H1 (cell line): Measurements from ENCODE around the gene HOMER2.

ENCODE experiments used
- BCL11A ChIP-seq, 2 experiments: IDR thresholded peaks; one replicate each; pipeline ENCODE4 v1.6.1; 2011; ENCODE audit warnings: low read depth in 2 of 2, low read length in 2 of 2, mild to moderate bottlenecking in 2 of 2
- EZH2 ChIP-seq: fragments of 200-600 bp; sonication (generic); IDR thresholded peaks from 2 replicates; pipeline ENCODE4 v1.7.1; 2012; ENCODE audit warnings: low read depth, mild to moderate bottlenecking, moderate library complexity, low read length, inconsistent platforms; ENCODE audit not compliant: severe bottlenecking
- FOSL1 ChIP-seq: IDR thresholded peaks from 2 replicates; pipeline ENCODE4 v1.6.1; 2011; ENCODE audit warnings: mild to moderate bottlenecking, low read depth, low read length, moderate library complexity; ENCODE audit not compliant: insufficient read depth
- POLR2A ChIP-seq, 2 experiments: IDR thresholded peaks; 1 replicate in 1 of 2; 2 replicates in 1 of 2; pipeline ENCODE4 v1.6.1; 2011; ENCODE audit warnings: low read depth in 2 of 2, low read length in 2 of 2, mild to moderate bottlenecking in 2 of 2; ENCODE audit errors: control extremely low read depth in 1 of 2
- RNF2 ChIP-seq: fragments of 200-900, 300-1000 bp; sonication (generic); IDR thresholded peaks from 2 replicates; pipeline ENCODE4 v1.7.1; 2016; ENCODE audit warnings: borderline replicate concordance, low read depth, mild to moderate bottlenecking, antibody characterized with exemption, low read length; ENCODE audit not compliant: poor library complexity, severe bottlenecking; ENCODE audit errors: missing control alignments
- RXRA ChIP-seq: IDR thresholded peaks from 2 replicates; pipeline ENCODE4 v1.6.1; 2011; ENCODE audit warnings: low read depth, mild to moderate bottlenecking, low read length, moderate library complexity; ENCODE audit not compliant: insufficient read depth
- SIN3A ChIP-seq, 2 experiments: IDR thresholded peaks in 1 of 2; conservative IDR thresholded peaks in 1 of 2; 2 replicates each; pipeline ENCODE4 v1.6.1; 2011 to 2012; ENCODE audit warnings: low read length in 2 of 2, improper control_type of control experiment in 1 of 2, low read depth in 1 of 2, mild to moderate bottlenecking in 1 of 2
- SIX5 ChIP-seq: IDR thresholded peaks from 2 replicates; pipeline ENCODE4 v1.6.1; 2011; ENCODE audit warnings: mild to moderate bottlenecking, low read depth, low read length
- TCF12 ChIP-seq: IDR thresholded peaks from 2 replicates; pipeline ENCODE4 v1.6.1; 2011; ENCODE audit warnings: low read depth, mild to moderate bottlenecking, low read length
- YY1 ChIP-seq: IDR thresholded peaks from 2 replicates; pipeline ENCODE4 v1.6.1; 2011; ENCODE audit warnings: low read depth, mild to moderate bottlenecking, low read length
- TF ChIP-seq, protein P1 (sequence below), 3 experiments: IDR thresholded peaks; 1 replicate in 2 of 3; 2 replicates in 1 of 3; pipeline versions ENCODE4 v1.5.1 to v1.6.1; 2011; ENCODE audit warnings: low read length in 3 of 3, mild to moderate bottlenecking in 3 of 3, inconsistent platforms in 2 of 3, low read depth in 1 of 3, moderate library complexity in 1 of 3; ENCODE audit not compliant: insufficient read depth in 1 of 3; ENCODE audit errors: control extremely low read depth in 1 of 3
- TF ChIP-seq, protein P2 (sequence below): IDR thresholded peaks from 2 replicates; pipeline ENCODE4 v1.6.1; 2012; ENCODE audit warnings: inconsistent platforms
- TF ChIP-seq, protein P3 (sequence below): IDR thresholded peaks from 2 replicates; pipeline ENCODE4 v1.6.1; 2011; ENCODE audit warnings: low read length, improper control_type of control experiment

DNA sequence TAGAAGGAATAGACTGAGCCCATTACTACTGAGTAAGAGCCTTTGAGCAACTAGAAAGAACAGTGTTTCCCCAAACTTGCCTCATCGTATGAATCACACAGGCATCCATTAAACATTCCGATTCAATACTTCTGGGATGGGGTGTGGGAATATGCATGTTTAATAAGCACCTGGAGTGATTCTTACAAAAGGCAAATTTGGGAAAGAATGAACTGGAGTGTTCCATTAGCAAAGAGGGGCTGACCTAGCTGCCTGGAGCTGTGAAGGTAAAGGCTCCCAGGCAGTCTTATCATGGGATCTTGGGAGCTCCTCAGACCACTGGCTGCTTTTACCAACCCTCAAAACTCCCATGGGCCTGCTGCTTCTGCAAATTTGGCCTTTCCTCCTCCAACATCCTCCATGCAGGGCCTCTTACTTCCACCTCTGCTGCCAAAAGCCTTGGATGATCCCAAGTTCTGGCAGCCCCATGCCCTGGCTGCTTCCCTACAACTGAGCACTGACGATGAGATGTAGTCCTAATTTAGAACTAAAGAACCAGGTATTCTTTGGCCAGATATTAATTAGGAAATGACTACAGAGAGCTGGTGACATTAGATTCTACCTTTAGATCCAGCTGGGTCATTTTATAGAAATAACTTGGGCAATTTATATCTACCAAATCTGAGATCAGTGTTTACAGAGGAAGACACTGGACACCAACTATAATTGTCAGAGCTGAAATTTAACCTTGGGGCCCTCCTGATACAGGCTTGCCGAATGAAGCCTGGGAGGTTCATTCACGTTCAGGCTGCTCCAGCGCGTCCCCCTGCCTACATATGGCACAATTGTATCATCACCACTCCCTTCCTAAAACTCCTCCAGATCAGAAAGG lies 11.2 kb upstream of the HOMER2 start:
- no peak for TF ChIP-seq SIX5
- TF ChIP-seq RXRA, result no peak
- no peak for TF ChIP-seq EZH2
- TF ChIP-seq SIN3A (conservative IDR thresholded peaks at IDR 0.05 in 1 of 2, IDR thresholded peaks at IDR 0.05 in 1 of 2; ENCODE audit: low read depth in 1 of 2, low read length in 2 of 2), result no peak
- no peak for TF ChIP-seq BCL11A (IDR thresholded peaks at IDR 0.05; ENCODE audit: low read depth in 2 of 2, low read length in 2 of 2)
- TF ChIP-seq, protein P1, sequence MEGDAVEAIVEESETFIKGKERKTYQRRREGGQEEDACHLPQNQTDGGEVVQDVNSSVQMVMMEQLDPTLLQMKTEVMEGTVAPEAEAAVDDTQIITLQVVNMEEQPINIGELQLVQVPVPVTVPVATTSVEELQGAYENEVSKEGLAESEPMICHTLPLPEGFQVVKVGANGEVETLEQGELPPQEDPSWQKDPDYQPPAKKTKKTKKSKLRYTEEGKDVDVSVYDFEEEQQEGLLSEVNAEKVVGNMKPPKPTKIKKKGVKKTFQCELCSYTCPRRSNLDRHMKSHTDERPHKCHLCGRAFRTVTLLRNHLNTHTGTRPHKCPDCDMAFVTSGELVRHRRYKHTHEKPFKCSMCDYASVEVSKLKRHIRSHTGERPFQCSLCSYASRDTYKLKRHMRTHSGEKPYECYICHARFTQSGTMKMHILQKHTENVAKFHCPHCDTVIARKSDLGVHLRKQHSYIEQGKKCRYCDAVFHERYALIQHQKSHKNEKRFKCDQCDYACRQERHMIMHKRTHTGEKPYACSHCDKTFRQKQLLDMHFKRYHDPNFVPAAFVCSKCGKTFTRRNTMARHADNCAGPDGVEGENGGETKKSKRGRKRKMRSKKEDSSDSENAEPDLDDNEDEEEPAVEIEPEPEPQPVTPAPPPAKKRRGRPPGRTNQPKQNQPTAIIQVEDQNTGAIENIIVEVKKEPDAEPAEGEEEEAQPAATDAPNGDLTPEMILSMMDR (IDR thresholded peaks at IDR 0.05; ENCODE audit: control extremely low read depth in 1 of 3, insufficient read depth in 1 of 3, low read depth in 1 of 3, low read length in 3 of 3), result no peak
- TF ChIP-seq TCF12, result no peak
- TF ChIP-seq, protein P2, sequence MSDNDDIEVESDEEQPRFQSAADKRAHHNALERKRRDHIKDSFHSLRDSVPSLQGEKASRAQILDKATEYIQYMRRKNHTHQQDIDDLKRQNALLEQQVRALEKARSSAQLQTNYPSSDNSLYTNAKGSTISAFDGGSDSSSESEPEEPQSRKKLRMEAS, result no peak
- TF ChIP-seq, protein P3, sequence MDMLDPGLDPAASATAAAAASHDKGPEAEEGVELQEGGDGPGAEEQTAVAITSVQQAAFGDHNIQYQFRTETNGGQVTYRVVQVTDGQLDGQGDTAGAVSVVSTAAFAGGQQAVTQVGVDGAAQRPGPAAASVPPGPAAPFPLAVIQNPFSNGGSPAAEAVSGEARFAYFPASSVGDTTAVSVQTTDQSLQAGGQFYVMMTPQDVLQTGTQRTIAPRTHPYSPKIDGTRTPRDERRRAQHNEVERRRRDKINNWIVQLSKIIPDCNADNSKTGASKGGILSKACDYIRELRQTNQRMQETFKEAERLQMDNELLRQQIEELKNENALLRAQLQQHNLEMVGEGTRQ, result no peak
- no peak for TF ChIP-seq FOSL1
- no peak for TF ChIP-seq POLR2A (IDR thresholded peaks at IDR 0.05; ENCODE audit: control extremely low read depth in 1 of 2, low read depth in 2 of 2, low read length in 2 of 2)
- TF ChIP-seq YY1, result no peak
- TF ChIP-seq RNF2, result no peak
